ENCODE measurements around the gene IRGQ.

The IRGQ gene

GRCh38 chr19:43607238-43608205 is 11.6 kb upstream of the IRGQ start (continued):
- TF ChIP-seq, protein P1, sequence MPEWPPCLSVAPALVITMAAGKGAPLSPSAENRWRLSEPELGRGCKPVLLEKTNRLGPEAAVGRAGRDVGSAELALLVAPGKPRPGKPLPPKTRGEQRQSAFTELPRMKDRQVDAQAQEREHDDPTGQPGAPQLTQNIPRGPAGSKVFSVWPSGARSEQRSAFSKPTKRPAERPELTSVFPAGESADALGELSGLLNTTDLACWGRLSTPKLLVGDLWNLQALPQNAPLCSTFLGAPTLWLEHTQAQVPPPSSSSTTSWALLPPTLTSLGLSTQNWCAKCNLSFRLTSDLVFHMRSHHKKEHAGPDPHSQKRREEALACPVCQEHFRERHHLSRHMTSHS (tag by site-specific recombination; IDR thresholded peaks at IDR 0.05) = no peak
- TF ChIP-seq ZNF10 (tag by site-specific recombination; IDR thresholded peaks at IDR 0.05) (no peak), ZNF426 (tag by site-specific recombination; IDR thresholded peaks at IDR 0.05) (no peak), ZFP69B (tag by site-specific recombination; IDR thresholded peaks at IDR 0.05) (no peak), ZNF114 (tag by site-specific recombination; IDR thresholded peaks at IDR 0.05) (no peak), ZNF184 (tag by site-specific recombination; IDR thresholded peaks at IDR 0.05) (no peak), ZNF404 (tag by site-specific recombination; IDR thresholded peaks at IDR 0.05) (no peak), ZNF600 (tag by site-specific recombination; IDR thresholded peaks at IDR 0.05) (0 out of 2 replicates have a peak, but pooled peaks have one; percentile 11), ZNF140 (tag by site-specific recombination; IDR thresholded peaks at IDR 0.05) (no peak), ZNF555 (tag by site-specific recombination; conservative IDR thresholded peaks at IDR 0.05) (no peak), ZNF280C (tag by site-specific recombination; IDR thresholded peaks at IDR 0.05) (no peak), ZNF391 (tag by site-specific recombination; IDR thresholded peaks at IDR 0.05; ENCODE audit: borderline replicate concordance, low read depth) (0 out of 2 replicates have a peak, but pooled peaks have one; percentile 9), ZNF670 (tag by site-specific recombination; IDR thresholded peaks at IDR 0.05; ENCODE audit: low read depth) (no peak), ZBTB7A (tag by site-specific recombination; IDR thresholded peaks at IDR 0.05; ENCODE audit: low read depth) (no peak), ZNF521 (tag by site-specific recombination; IDR thresholded peaks at IDR 0.05) (no peak), HOXA7 (CRISPR knock-in tag; IDR thresholded peaks at IDR 0.05; ENCODE audit: borderline replicate concordance) (no peak), ZNF157 (tag by site-specific recombination; IDR thresholded peaks at IDR 0.05) (no peak), ZNF223 (tag by site-specific recombination; IDR thresholded peaks at IDR 0.05) (no peak), ZNF394 (tag by site-specific recombination; IDR thresholded peaks at IDR 0.05; ENCODE audit: borderline replicate concordance) (no peak), YY2 (tag by site-specific recombination; IDR thresholded peaks at IDR 0.05) (no peak)
- TF ChIP-seq, protein P2, sequence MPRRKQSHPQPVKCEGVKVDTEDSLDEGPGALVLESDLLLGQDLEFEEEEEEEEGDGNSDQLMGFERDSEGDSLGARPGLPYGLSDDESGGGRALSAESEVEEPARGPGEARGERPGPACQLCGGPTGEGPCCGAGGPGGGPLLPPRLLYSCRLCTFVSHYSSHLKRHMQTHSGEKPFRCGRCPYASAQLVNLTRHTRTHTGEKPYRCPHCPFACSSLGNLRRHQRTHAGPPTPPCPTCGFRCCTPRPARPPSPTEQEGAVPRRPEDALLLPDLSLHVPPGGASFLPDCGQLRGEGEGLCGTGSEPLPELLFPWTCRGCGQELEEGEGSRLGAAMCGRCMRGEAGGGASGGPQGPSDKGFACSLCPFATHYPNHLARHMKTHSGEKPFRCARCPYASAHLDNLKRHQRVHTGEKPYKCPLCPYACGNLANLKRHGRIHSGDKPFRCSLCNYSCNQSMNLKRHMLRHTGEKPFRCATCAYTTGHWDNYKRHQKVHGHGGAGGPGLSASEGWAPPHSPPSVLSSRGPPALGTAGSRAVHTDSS (tag by site-specific recombination; IDR thresholded peaks at IDR 0.05) = peak; percentile 91

DNA sequence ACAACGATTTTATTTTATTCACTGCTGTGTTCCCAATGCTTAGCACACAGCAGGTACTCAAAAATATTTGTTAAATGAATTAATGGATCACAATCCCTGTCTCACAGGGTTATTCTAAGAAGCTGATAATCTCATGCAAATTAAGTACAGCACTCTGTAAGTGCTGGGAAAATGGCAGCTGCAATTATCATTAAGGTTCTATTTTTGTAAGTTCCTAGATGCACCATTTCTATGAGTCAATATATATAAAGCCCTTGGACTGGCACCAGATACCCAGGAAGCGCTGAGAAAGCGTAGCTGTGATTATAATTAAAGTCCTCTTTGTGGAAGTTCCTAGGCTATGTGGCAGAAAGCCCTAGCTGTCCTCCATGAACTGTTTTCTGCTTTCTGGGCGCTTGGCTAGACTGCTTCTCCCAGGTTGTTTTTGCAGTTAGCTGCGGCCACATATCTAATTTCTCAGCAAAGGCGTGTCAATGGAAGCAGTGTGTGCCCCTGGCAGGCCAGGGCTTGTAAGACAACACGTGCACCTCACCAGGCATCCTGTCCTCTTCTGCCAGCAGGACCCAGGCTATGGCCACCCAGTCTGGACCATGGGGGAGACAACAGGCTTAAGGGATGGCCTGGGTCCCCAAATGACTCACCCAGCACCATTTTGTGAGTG is 10.8 kb upstream of the IRGQ start:
- Histone ChIP-seq H3K4me3 (ENCODE audit: low read depth, low read length) (no peak overlapping the region), H3K27ac (ENCODE audit: extremely low read depth, low read depth, low read length) (peak overlapping the region; percentile 58), H3K4me1 (ENCODE audit: control insufficient read depth, insufficient read depth, low read length) (peaks cover 28% of the 10 kb centered on the region), H3K9me3 (ENCODE audit: control insufficient read depth, insufficient read depth, low read depth, low read length) (no peaks in the 10 kb centered on the region), H3K36me3 (ENCODE audit: control insufficient read depth in 2 of 2, insufficient read depth in 1 of 2, low read length in 2 of 2) (peaks cover 43 to 75% of the 10 kb centered on the region in 2 experiments)
- ChIA-PET POLR2A (interaction anchor here (1.1 to 3.4 kb wide), 3 partner anchors 8 to 12 kb away, joined by 4 to 19 read pairs (median 4); partner anchors contain the start of genes IRGQ and ZNF576), CTCF (interaction anchor here (1.0 to 3.1 kb wide), 5 partner anchors 45 to 139 kb away, joined by 3 to 11 read pairs (median 4); no protein-coding TSS in a partner anchor)
- TF ChIP-seq SETDB1 (IDR thresholded peaks at IDR 0.05; ENCODE audit: insufficient read length, low read length) (no peak), GLIS2 (tag by site-specific recombination; IDR thresholded peaks at IDR 0.05) (peak; percentile 25; the same call in 1 of the 2 replicates), ZNF660 (tag by site-specific recombination; IDR thresholded peaks at IDR 0.05) (0 out of 2 replicates have a peak, but pooled peaks have one; percentile 14), ZNF391 (tag by site-specific recombination; IDR thresholded peaks at IDR 0.05; ENCODE audit: borderline replicate concordance, low read depth) (0 out of 2 replicates have a peak, but pooled peaks have one; percentile 14), ZNF664 (tag by site-specific recombination; IDR thresholded peaks at IDR 0.05) (0 out of 2 replicates have a peak, but pooled peaks have one; percentile 4), ZNF501 (tag by site-specific recombination; IDR thresholded peaks at IDR 0.05) (0 out of 2 replicates have a peak, but pooled peaks have one; percentile 42)
- TF ChIP-seq, protein P3, sequence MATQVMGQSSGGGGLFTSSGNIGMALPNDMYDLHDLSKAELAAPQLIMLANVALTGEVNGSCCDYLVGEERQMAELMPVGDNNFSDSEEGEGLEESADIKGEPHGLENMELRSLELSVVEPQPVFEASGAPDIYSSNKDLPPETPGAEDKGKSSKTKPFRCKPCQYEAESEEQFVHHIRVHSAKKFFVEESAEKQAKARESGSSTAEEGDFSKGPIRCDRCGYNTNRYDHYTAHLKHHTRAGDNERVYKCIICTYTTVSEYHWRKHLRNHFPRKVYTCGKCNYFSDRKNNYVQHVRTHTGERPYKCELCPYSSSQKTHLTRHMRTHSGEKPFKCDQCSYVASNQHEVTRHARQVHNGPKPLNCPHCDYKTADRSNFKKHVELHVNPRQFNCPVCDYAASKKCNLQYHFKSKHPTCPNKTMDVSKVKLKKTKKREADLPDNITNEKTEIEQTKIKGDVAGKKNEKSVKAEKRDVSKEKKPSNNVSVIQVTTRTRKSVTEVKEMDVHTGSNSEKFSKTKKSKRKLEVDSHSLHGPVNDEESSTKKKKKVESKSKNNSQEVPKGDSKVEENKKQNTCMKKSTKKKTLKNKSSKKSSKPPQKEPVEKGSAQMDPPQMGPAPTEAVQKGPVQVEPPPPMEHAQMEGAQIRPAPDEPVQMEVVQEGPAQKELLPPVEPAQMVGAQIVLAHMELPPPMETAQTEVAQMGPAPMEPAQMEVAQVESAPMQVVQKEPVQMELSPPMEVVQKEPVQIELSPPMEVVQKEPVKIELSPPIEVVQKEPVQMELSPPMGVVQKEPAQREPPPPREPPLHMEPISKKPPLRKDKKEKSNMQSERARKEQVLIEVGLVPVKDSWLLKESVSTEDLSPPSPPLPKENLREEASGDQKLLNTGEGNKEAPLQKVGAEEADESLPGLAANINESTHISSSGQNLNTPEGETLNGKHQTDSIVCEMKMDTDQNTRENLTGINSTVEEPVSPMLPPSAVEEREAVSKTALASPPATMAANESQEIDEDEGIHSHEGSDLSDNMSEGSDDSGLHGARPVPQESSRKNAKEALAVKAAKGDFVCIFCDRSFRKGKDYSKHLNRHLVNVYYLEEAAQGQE (tag by site-specific recombination; IDR thresholded peaks at IDR 0.05) = no peak
